ENCODE results near the gene SMYD3. TPM values are rescaled to one million over a fixed set of nuclear protein-coding genes. Genes with fewer than 3 reads are reported as not detected.

SMYD3 gene
- total and polyA plus RNA-seq, 2 of the 4 experiments (the other 2 are of a cell fraction) = 26.5 to 37.6 TPM

DNA sequence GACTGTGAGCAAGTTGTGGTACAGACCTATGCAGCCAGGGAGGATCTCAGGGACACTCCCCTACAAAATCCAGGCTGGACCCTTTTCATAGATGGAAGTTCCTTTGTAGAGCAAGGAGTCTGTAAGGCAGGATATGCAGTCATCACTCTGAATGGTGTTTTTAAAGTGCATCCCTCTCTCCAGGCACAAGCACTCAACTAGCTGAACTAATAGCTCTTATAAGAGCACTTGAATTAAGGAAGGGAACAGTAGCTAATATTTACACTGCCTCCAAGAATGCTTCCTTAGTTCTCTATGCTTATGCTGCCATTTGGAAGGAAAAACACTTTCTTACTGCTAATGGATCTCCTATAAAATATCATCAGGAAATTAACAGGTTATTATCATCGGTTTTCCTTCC lies 27.0 kb upstream of the SMYD3 start:
- no peak overlapping the region for H2BK120ac ChIP-seq (ENCODE audit: low read depth, low read length)
- in situ Hi-C loops (cut with MboI; ENCODE audit: low sequenced_read_pairs) (no loop called here), dilution Hi-C loops (cut with HindIII; ENCODE audit: low sequenced_read_pairs, unreplicated experiment) (no loop called here), intact Hi-C loops (cut with micrococcal nuclease) (no loop called here)
- H2BK15ac ChIP-seq (ENCODE audit: low read depth, low read length) = no peak overlapping the region
- no CpG with 5 or more reads among the region's 1 CpG for WGBS, 2 experiments (ENCODE audit: extremely low coverage in 2 of 2, insufficient read length in 1 of 2)
- ATAC-seq (ENCODE audit: low read depth) (no peak), DNase-seq (no peak)
- H2BK20ac ChIP-seq (ENCODE audit: low read depth, low read length) = no peak overlapping the region
- BruUV-seq (replicated peaks) = no TSS peak
- no peak overlapping the region for H2AFZ ChIP-seq (replicated peaks; ENCODE audit: low read length, poor library complexity)
- no peak overlapping the region for H4K8ac ChIP-seq (ENCODE audit: low read depth in 2 of 2, low read length in 2 of 2)
- H2AK9ac ChIP-seq (replicated peaks; ENCODE audit: low read depth, low read length, poor library complexity) = no peak overlapping the region
- TF ChIP-seq RCOR1 (IDR thresholded peaks at IDR 0.05; ENCODE audit: insufficient replicate concordance, low read length) (no peak), RFX5 (IDR thresholded peaks at IDR 0.05; ENCODE audit: low read depth, low read length) (no peak), SMC3 (IDR thresholded peaks at IDR 0.05; ENCODE audit: low read depth, low read length) (no peak), BHLHE40 (IDR thresholded peaks at IDR 0.05; ENCODE audit: low read depth, low read length) (no peak), NFE2L2 (IDR thresholded peaks at IDR 0.05; ENCODE audit: low read depth, low read length) (no peak), RAD21 (IDR thresholded peaks at IDR 0.05; ENCODE audit: low read length) (no peak), CHD1 (IDR thresholded peaks at IDR 0.05; ENCODE audit: low read depth, low read length) (no peak), MXI1 (IDR thresholded peaks at IDR 0.05; ENCODE audit: borderline replicate concordance, low read depth, low read length) (no peak), MAZ (IDR thresholded peaks at IDR 0.05; ENCODE audit: borderline replicate concordance, low read depth, low read length) (no peak), POLR2A (IDR thresholded peaks at IDR 0.05; ENCODE audit: low read depth, low read length) (no peak), MAFK (IDR thresholded peaks at IDR 0.05; ENCODE audit: low read depth, low read length) (no peak), FOS (IDR thresholded peaks at IDR 0.05; ENCODE audit: low read depth, low read length) (no peak), CEBPB (IDR thresholded peaks at IDR 0.05; ENCODE audit: low read depth, low read length) (no peak)
- TF ChIP-seq, protein P1, sequence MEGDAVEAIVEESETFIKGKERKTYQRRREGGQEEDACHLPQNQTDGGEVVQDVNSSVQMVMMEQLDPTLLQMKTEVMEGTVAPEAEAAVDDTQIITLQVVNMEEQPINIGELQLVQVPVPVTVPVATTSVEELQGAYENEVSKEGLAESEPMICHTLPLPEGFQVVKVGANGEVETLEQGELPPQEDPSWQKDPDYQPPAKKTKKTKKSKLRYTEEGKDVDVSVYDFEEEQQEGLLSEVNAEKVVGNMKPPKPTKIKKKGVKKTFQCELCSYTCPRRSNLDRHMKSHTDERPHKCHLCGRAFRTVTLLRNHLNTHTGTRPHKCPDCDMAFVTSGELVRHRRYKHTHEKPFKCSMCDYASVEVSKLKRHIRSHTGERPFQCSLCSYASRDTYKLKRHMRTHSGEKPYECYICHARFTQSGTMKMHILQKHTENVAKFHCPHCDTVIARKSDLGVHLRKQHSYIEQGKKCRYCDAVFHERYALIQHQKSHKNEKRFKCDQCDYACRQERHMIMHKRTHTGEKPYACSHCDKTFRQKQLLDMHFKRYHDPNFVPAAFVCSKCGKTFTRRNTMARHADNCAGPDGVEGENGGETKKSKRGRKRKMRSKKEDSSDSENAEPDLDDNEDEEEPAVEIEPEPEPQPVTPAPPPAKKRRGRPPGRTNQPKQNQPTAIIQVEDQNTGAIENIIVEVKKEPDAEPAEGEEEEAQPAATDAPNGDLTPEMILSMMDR (conservative IDR thresholded peaks at IDR 0.05; ENCODE audit: low read depth, low read length) = no peak
- TF ChIP-seq, protein P2, sequence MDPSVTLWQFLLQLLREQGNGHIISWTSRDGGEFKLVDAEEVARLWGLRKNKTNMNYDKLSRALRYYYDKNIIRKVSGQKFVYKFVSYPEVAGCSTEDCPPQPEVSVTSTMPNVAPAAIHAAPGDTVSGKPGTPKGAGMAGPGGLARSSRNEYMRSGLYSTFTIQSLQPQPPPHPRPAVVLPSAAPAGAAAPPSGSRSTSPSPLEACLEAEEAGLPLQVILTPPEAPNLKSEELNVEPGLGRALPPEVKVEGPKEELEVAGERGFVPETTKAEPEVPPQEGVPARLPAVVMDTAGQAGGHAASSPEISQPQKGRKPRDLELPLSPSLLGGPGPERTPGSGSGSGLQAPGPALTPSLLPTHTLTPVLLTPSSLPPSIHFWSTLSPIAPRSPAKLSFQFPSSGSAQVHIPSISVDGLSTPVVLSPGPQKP (IDR thresholded peaks at IDR 0.05; ENCODE audit: borderline replicate concordance, low read depth, low read length) = no peak
- TF ChIP-seq, protein P3, sequence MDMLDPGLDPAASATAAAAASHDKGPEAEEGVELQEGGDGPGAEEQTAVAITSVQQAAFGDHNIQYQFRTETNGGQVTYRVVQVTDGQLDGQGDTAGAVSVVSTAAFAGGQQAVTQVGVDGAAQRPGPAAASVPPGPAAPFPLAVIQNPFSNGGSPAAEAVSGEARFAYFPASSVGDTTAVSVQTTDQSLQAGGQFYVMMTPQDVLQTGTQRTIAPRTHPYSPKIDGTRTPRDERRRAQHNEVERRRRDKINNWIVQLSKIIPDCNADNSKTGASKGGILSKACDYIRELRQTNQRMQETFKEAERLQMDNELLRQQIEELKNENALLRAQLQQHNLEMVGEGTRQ (IDR thresholded peaks at IDR 0.05; ENCODE audit: low read depth, low read length) = no peak
- H3K14ac ChIP-seq (replicated peaks; ENCODE audit: low read depth, low read length) = no peak overlapping the region
- no peak overlapping the region for H3K4me2 ChIP-seq (ENCODE audit: low read depth, low read length)
- CTCF ChIA-PET = no interaction called here
- H3K79me1 ChIP-seq (ENCODE audit: low read depth in 1 of 2, low read length in 2 of 2) = no peaks in the 10 kb centered on the region
- H3K4ac ChIP-seq (ENCODE audit: low read depth, low read length) = no peak overlapping the region
- H3K9me3 ChIP-seq (ENCODE audit: control insufficient read depth, insufficient read depth, low read length) = peaks cover 13% of the 10 kb centered on the region
- H3K9me1 ChIP-seq (ENCODE audit: insufficient read depth, low read length) = no peaks in the 10 kb centered on the region
- POLR2A ChIA-PET (ENCODE audit: unreplicated experiment) = no interaction called here
- no peak overlapping the region for H3K4me3 ChIP-seq (ENCODE audit: insufficient read depth, low read depth, low read length)
- no peak overlapping the region for H2AK5ac ChIP-seq (ENCODE audit: low read depth, low read length)
- no peak overlapping the region for H4K91ac ChIP-seq (ENCODE audit: insufficient read depth, low read depth, low read length)
- no peak overlapping the region for H2BK5ac ChIP-seq (ENCODE audit: low read depth, low read length, poor library complexity, severe bottlenecking)
- H3K4me1 ChIP-seq (ENCODE audit: control insufficient read depth, insufficient read depth, low read length) = no peaks in the 10 kb centered on the region
- H3K27ac ChIP-seq (ENCODE audit: insufficient read depth, low read length) = no peak overlapping the region
- no peak overlapping the region for H4K5ac ChIP-seq (ENCODE audit: low read depth, low read length)
- H3K23ac ChIP-seq (ENCODE audit: low read depth, low read length) = no peak overlapping the region
- H3K9ac ChIP-seq (ENCODE audit: low read depth, low read length) = no peak overlapping the region
- H3K27me3 ChIP-seq (ENCODE audit: control insufficient read depth, insufficient read depth, low read length) = peaks cover 13% of the 10 kb centered on the region
- H4K20me1 ChIP-seq (ENCODE audit: insufficient read depth, low read length) = no peaks in the 10 kb centered on the region
- H3K36me3 ChIP-seq (ENCODE audit: control insufficient read depth, insufficient read depth, low read length) = no peaks in the 10 kb centered on the region
- H3K56ac ChIP-seq (ENCODE audit: extremely low read depth, insufficient read depth, low read length) = no peak overlapping the region
- H3K18ac ChIP-seq (ENCODE audit: low read depth, low read length) = no peak overlapping the region
